Fibroblast of skin of scalp (primary cell): Measurements from ENCODE around the gene GOLIM4.

Source experiments
- DNase-seq: peaks from one replicate; pipeline ENCODE4 v3.0.0-alpha.2; 2013

GOLIM4 gene

GRCh38 chr3:167989999-167990398 lies 105.7 kb downstream of the GOLIM4 start:
- DNase-seq = no peak

DNA sequence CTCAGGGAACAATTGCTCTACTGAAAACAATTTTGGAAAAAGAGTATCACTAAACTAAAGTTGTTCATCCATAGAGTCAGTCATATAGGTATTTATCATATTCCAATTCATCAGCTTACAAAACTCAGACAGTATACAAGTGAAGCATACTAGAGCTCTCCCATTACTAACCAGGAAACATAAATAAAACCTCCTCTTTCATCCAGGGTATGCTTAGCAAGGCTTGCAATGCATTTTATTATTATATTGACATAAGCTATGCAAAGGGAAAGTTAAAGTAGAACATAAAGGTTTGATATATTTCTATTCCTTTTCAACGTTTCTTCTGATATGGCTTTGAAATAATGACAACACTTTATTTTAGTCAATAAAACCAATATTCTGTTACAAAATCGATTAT lies 106.7 kb downstream of the GOLIM4 start:
- no peak for DNase-seq

DNA sequence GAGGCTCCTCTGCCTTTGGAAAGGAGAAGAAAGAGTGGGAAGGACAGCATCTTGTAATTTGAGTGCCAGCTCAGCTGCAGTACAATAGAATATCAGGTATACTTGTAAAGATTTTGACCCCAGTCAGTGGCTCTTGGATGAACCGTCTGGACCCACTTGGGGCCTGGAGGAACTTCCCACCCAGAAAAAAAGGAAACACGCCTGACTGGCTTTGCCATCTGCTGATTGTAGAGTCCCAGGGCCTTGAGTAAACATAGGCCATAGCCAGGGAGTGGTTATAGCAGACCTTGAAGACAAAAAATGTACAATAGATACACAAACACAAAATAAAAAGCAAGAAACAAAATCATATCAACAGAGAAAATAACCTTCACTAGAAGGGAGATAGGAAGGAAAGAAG lies 112.1 kb downstream of the GOLIM4 start:
- no peak for DNase-seq

- no peak for DNase-seq
Measured at GRCh38 chr3:167978486-167978885, 117.2 kb downstream of the GOLIM4 start.

DNA sequence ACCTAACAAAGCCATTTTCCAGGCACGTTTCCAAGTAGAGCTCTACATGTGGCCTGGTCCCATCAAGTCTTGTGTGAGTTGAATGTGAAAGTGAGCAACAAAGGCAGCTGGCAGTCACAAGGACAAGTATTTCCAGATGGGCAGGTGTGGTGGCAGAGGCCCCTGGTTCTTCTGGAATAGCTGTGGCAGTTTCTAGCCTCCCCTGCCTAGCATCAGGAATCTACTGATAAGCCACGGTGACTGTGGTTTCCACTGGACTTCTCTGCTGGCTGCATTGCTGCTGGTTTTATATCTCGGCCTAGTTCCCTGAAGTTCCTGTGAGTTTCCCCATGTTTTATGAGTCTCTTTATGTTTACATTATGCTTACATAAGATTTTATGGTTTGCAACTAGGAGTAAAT lies 117.7 kb downstream of the GOLIM4 start:
- DNase-seq = no peak

GRCh38 chr3:167976516-167977361 lies 119.0 kb downstream of the GOLIM4 start:
- peak; percentile 2 for DNase-seq

GRCh38 chr3:167973901-167974300 lies 121.8 kb downstream of the GOLIM4 start:
- DNase-seq = no peak

GRCh38 chr3:167973046-167973445 lies 122.7 kb downstream of the GOLIM4 start:
- no peak for DNase-seq

GRCh38 chr3:167972502-167972901 lies 123.2 kb downstream of the GOLIM4 start:
- no peak for DNase-seq

DNA sequence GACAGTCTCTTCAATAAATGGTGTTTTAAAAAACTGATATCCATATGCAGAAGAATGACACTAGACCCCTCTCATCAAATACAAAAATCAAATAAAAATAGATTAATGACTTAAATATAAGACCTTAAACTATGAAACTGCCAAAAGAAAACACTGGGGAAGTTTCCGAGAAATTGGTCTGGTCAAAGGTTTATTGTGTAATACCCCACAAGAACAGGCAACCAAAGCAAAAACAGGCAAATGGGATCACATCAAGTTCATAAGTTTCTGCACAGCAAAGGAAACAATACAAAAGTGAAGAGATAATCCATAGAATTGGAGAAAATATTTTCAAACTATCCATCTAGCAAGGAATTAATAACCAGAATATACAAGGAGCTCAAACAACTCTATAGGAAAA lies 126.2 kb downstream of the GOLIM4 start:
- no peak for DNase-seq

DNA sequence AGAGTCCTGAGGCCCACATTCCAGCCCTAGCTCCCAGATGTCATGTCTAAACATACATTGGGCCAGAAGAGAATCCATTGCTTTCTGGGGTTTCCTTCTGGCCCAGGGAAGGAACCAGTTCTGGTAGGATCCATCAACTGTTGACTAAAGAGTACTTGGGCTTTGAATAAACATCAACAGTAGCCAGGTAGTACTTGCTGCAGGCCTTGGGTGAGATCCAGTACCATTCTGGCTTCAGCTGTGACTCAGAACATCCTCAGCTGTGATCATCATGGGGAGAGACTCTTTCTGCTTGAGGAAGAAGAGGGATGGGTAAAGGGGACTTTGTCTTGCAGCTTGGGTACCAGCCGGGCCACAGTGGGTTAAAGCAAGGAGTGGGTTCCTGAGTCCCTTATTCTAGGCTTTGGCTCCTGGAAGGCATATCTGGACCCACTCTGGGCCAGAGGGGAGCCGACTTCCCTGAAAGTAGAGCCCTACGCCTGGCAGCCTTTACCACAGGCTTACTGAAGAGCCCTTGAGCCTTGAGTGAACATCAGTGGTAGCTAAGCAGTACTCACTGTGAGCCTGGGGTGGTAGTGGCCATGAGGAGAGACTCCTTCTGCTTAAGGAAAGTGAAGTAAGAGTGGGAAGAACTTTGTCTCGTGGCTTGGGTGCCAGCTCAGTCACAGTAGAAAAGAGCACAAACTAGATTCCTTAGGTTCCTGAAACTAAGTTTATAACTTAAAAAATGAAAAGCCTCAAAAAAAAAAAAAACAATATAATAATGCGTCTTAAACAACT lies 128.3 kb downstream of the GOLIM4 start:
- DNase-seq = no peak
